Stimulated activated CD8-positive, alpha-beta memory T cell treated with anti-CD3 and anti-CD28 coated beads, Interleukin-7, amount 100 ng/mL, for 1 hour (primary cell): Measurements from ENCODE around the gene PLB1.
"Not testable (repeated sequence)": the region's sequence is repeated elsewhere in the genome, so short reads cannot be mapped to it uniquely, and the experiment has no call there.

Experiments
- DNase-seq, 2 donors: peaks; one replicate each; pipeline ENCODE4 v3.0.0-alpha.2; 2020; ENCODE audit warnings: low read depth in 2 of 2

PLB1 gene

GRCh38 chr2:28533044-28533680 is 37.3 kb downstream of the PLB1 start:
- DNase-seq, result no peak

GRCh38 chr2:28534817-28535216 is 39.0 kb downstream of the PLB1 start:
- DNase-seq, result no peak

- DNase-seq, result no peak
These were observed 42.3 kb downstream of the PLB1 start for GRCh38 chr2:28538134-28538533.

- DNase-seq, result no peak
These were observed 42.8 kb downstream of the PLB1 start for GRCh38 chr2:28538652-28539051.

GRCh38 chr2:28539118-28539541 is 43.3 kb downstream of the PLB1 start:
- no peak for DNase-seq

- no peak for DNase-seq
These were observed 47.6 kb downstream of the PLB1 start for GRCh38 chr2:28543316-28544035.

- no peak for DNase-seq
These were observed 48.1 kb downstream of the PLB1 start for GRCh38 chr2:28544036-28544346.

GRCh38 chr2:28544405-28544921 is 48.6 kb downstream of the PLB1 start:
- no peak for DNase-seq

- DNase-seq, result no peak
These were observed 49.2 kb downstream of the PLB1 start for GRCh38 chr2:28544922-28545589.

GRCh38 chr2:28545590-28546200 is 49.8 kb downstream of the PLB1 start:
- no peak for DNase-seq

GRCh38 chr2:28546242-28546641 is 50.4 kb downstream of the PLB1 start:
- no peak for DNase-seq

GRCh38 chr2:28547223-28547860 is 51.5 kb downstream of the PLB1 start:
- DNase-seq, result no peak

GRCh38 chr2:28547906-28548600 is 52.2 kb downstream of the PLB1 start:
- no peak for DNase-seq

GRCh38 chr2:28550345-28550744 is 54.5 kb downstream of the PLB1 start:
- not testable (repeated sequence) for DNase-seq

- DNase-seq, result no peak
These were observed 56.4 kb downstream of the PLB1 start for GRCh38 chr2:28552045-28552823.

- no peak for DNase-seq
These were observed 60.4 kb downstream of the PLB1 start for GRCh38 chr2:28556303-28556702.

- DNase-seq, result no peak
These were observed 61.7 kb downstream of the PLB1 start for GRCh38 chr2:28557389-28558131.

GRCh38 chr2:28558158-28558820 is 62.4 kb downstream of the PLB1 start:
- DNase-seq, result no peak

- no peak for DNase-seq
These were observed 63.1 kb downstream of the PLB1 start for GRCh38 chr2:28558918-28559317.
